IPS-NIHi7 (cell line): ENCODE measurements around the gene DYNLT1.
"Not testable (repeated sequence)": the region's sequence is repeated elsewhere in the genome, so short reads cannot be mapped to it uniquely, and the experiment has no call there.

Source experiments
- DNase-seq: peaks from one replicate; pipeline ENCODE4 v3.0.0; 2012; ENCODE audit warnings: mixed read lengths; ENCODE audit errors: extremely low spot score

DYNLT1 gene

GRCh38 chr6:158663625-158664165, 19.2 kb upstream of the DYNLT1 start:
- no peak for DNase-seq

- DNase-seq = no peak
These were observed 18.5 kb upstream of the DYNLT1 start for GRCh38 chr6:158662954-158663624.

- no peak for DNase-seq
These were observed 18.0 kb upstream of the DYNLT1 start for GRCh38 chr6:158662607-158662953.

GRCh38 chr6:158661156-158661685, 16.7 kb upstream of the DYNLT1 start:
- DNase-seq = no peak

- DNase-seq = peak; percentile 65
These were observed 15.8 kb upstream of the DYNLT1 start for GRCh38 chr6:158660333-158660754.

- not testable (repeated sequence) for DNase-seq
These were observed 12.4 kb upstream of the DYNLT1 start for GRCh38 chr6:158656986-158657385.

- no peak for DNase-seq
These were observed 11.3 kb upstream of the DYNLT1 start for GRCh38 chr6:158655569-158656450.

GRCh38 chr6:158654960-158655489, 10.5 kb upstream of the DYNLT1 start:
- DNase-seq = no peak

GRCh38 chr6:158654498-158654897, 10.0 kb upstream of the DYNLT1 start:
- no peak for DNase-seq

GRCh38 chr6:158653577-158654354, 9.2 kb upstream of the DYNLT1 start:
- no peak for DNase-seq

- not testable (repeated sequence) for DNase-seq
These were observed 7.6 kb upstream of the DYNLT1 start for GRCh38 chr6:158651981-158652737.

GRCh38 chr6:158649289-158650143, 5.0 kb upstream of the DYNLT1 start, which contains the start of gene SYTL3:
Gene SYTL3 (plus strand): TSS chr6:158650054. CDS start chr6:158663269, 13,215 bp downstream.
- DNase-seq = no peak

- no peak for DNase-seq
These were observed 4.2 kb upstream of the DYNLT1 start for GRCh38 chr6:158648682-158649131.

GRCh38 chr6:158647501-158647900, 3.0 kb upstream of the DYNLT1 start:
- no peak for DNase-seq

GRCh38 chr6:158646023-158646910, 1.7 kb upstream of the DYNLT1 start:
- DNase-seq = no peak

GRCh38 chr6:158645064-158646022, 800 bp upstream of the DYNLT1 start:
- no peak for DNase-seq

- no peak for DNase-seq
These were observed 710 bp downstream of the DYNLT1 start for GRCh38 chr6:158643836-158644230.
